Stimulated activated naive CD8-positive, alpha-beta T cell treated with anti-CD3 and anti-CD28 coated beads, Interleukin-15, Interleukin-2, amounts not matched to agents 100 U/mL and 50 U/mL, for 24 hours (primary cell): ENCODE data around the gene TTC13.
"Not testable (repeated sequence)": the region's sequence is repeated elsewhere in the genome, so short reads cannot be mapped to it uniquely, and the experiment has no call there.

Source experiments
- ATAC-seq: fragments of 150-1000 bp; cut with Tn5 transposase; one replicate; pipeline ENCODE4 v1.10.0; 2021
- DNase-seq: peaks from one replicate; pipeline ENCODE4 v3.0.0; 2021

Gene TTC13

GRCh38 chr1:230978491-230979388, at the start of gene TTC13, which contains the start of gene ARV1:
TTC13 (minus strand) TSS chr1:230978861; CDS start chr1:230978830, 31 bp downstream.
ARV1 (plus strand) TSS chr1:230979094; CDS start chr1:230979106, 12 bp downstream.
- ATAC-seq: peak; percentile 99
- peak; percentile 97 for DNase-seq

GRCh38 chr1:231027971-231028370, 49.3 kb upstream of the TTC13 start:
- ATAC-seq (no peak), DNase-seq (no peak)

GRCh38 chr1:231027136-231027925, 48.7 kb upstream of the TTC13 start:
- ATAC-seq: no peak
- DNase-seq: no peak

- no peak for ATAC-seq
- DNase-seq: no peak
Measured at GRCh38 chr1:231026576-231026975, 47.9 kb upstream of the TTC13 start.

GRCh38 chr1:231023150-231023549, 44.5 kb upstream of the TTC13 start:
- ATAC-seq: no peak
- DNase-seq: no peak

GRCh38 chr1:231022543-231022942, 43.9 kb upstream of the TTC13 start:
- not testable (repeated sequence) for ATAC-seq, DNase-seq

GRCh38 chr1:231021540-231022031, 42.9 kb upstream of the TTC13 start:
- no peak for DNase-seq
- no peak for ATAC-seq

- ATAC-seq (no peak), DNase-seq (no peak)
Measured at GRCh38 chr1:231020816-231021215, 42.2 kb upstream of the TTC13 start.

GRCh38 chr1:231020139-231020601, 41.5 kb upstream of the TTC13 start:
- peak; percentile 42 for ATAC-seq
- DNase-seq: no peak

GRCh38 chr1:231019711-231020110, 41.0 kb upstream of the TTC13 start:
- no peak for ATAC-seq

GRCh38 chr1:231016966-231017365, 38.3 kb upstream of the TTC13 start:
- DNase-seq (no peak), ATAC-seq (no peak)

More at GRCh38 chr1:231019711-231020110, 41.0 kb upstream of the TTC13 start:
- DNase-seq: no peak

GRCh38 chr1:231016234-231016633, 37.6 kb upstream of the TTC13 start:
- DNase-seq (no peak), ATAC-seq (no peak)

- DNase-seq: no peak
Measured at GRCh38 chr1:231013391-231014015, 34.8 kb upstream of the TTC13 start.

GRCh38 chr1:231011963-231012362, 33.3 kb upstream of the TTC13 start:
- no peak for DNase-seq
- no peak for ATAC-seq

More at GRCh38 chr1:231013391-231014015, 34.8 kb upstream of the TTC13 start:
- no peak for ATAC-seq

GRCh38 chr1:231011360-231011759, 32.7 kb upstream of the TTC13 start:
- DNase-seq: no peak
- ATAC-seq: no peak

GRCh38 chr1:231007535-231007934, 28.9 kb upstream of the TTC13 start:
- DNase-seq, ATAC-seq: not testable (repeated sequence)

GRCh38 chr1:231001892-231002291, 23.2 kb upstream of the TTC13 start:
- no peak for DNase-seq
- ATAC-seq: no peak

- DNase-seq: no peak
- ATAC-seq: no peak
Measured at GRCh38 chr1:231000639-231001038, 22.0 kb upstream of the TTC13 start.

GRCh38 chr1:231000201-231000600, 21.5 kb upstream of the TTC13 start:
- no peak for ATAC-seq

GRCh38 chr1:230994860-230995259, 16.2 kb upstream of the TTC13 start:
- ATAC-seq: no peak
- DNase-seq: no peak

More at GRCh38 chr1:231000201-231000600, 21.5 kb upstream of the TTC13 start:
- no peak for DNase-seq

- no peak for ATAC-seq
Measured at GRCh38 chr1:230992100-230992774, 13.6 kb upstream of the TTC13 start.

More at GRCh38 chr1:230992100-230992774, 13.6 kb upstream of the TTC13 start:
- no peak for DNase-seq
